Heart right ventricle (tissue), 16 donors: ENCODE measurements around the gene NAXE. TPM values are rescaled to one million over a fixed set of nuclear protein-coding genes. Genes with fewer than 3 reads are reported as not detected.
A peak's percentile ranks its signal among the peaks of the same experiment; 100 is the strongest.
"Not testable (repeated sequence)": the region's sequence is repeated elsewhere in the genome, so short reads cannot be mapped to it uniquely, and the experiment has no call there.

Source experiments
- ATAC-seq, 8 donors: fragments of 200-7000 bp; cut with Tn5 transposase; one replicate each; pipeline ENCODE4 v1.9.1; 2020; ENCODE audit warnings: mild to moderate bottlenecking in 8 of 8, moderate library complexity in 8 of 8, moderate number of reproducible peaks in 1 of 8
- DNase-seq, 2 donors: peaks; one replicate each; pipeline ENCODE4 v3.0.0-alpha.2; 2020
- H3K27ac ChIP-seq, 10 donors: fragments of 200-600 bp; sonication (generic) in 2 of 10; one replicate each; pipeline versions ENCODE4 v1.5.0 to v1.8.0; 2020 to 2022; ENCODE audit warnings: mild to moderate bottlenecking in 3 of 10
- H3K27me3 ChIP-seq, 7 donors: fragments of 200-600 bp; one replicate each; pipeline ENCODE4 v1.8.0; 2021 to 2022; ENCODE audit warnings: mild to moderate bottlenecking in 2 of 7
- H3K36me3 ChIP-seq, 9 donors: fragments of 200-600 bp; sonication (generic) in 1 of 9; one replicate each; pipeline versions ENCODE4 v1.5.0 to v1.8.0; 2020 to 2022; ENCODE audit warnings: mild to moderate bottlenecking in 2 of 9
- H3K4me1 ChIP-seq, 9 donors: fragments of 200-600 bp; sonication (generic) in 1 of 9; one replicate each; pipeline versions ENCODE4 v1.5.0 to v1.8.0; 2020 to 2022; ENCODE audit warnings: mild to moderate bottlenecking in 4 of 9
- H3K4me3 ChIP-seq, 10 donors: fragments of 200-600 bp; sonication (generic) in 2 of 10; one replicate each; pipeline versions ENCODE4 v1.5.0 to v1.8.0; 2020 to 2022; ENCODE audit warnings: mild to moderate bottlenecking in 7 of 10, moderate library complexity in 2 of 10
- H3K9me3 ChIP-seq, 11 donors: fragments of 200-600 bp in 10 of 11; sonication (generic) in 2 of 11; one replicate each; pipeline versions ENCODE4 v1.5.0 to v1.8.0; 2013 to 2022; ENCODE audit warnings: mild to moderate bottlenecking in 2 of 11, control low read depth in 1 of 11, moderate library complexity in 1 of 11
- CTCF ChIP-seq, 9 donors: fragments of 200-600 bp; sonication (generic) in 2 of 9; IDR thresholded peaks; one replicate each; pipeline versions ENCODE4 v1.5.0 to v1.8.0; 2021 to 2022; ENCODE audit warnings: antibody characterized with exemption in 9 of 9, mild to moderate bottlenecking in 5 of 9, moderate library complexity in 1 of 9
- WGBS, 2 donors: extraction: QIAGEN DNeasy Blood & Tissue Kit; methylation state at CpG; one replicate each; pipeline ENCODE4 v1.1.7; 2013; ENCODE audit warnings: inconsistent platforms in 1 of 2; 5-methylcytosine and 5-hydroxymethylcytosine counted together
- intact Hi-C, 10 donors: fragments of 100-400 bp; cut with DNase I; formaldehyde crosslinking; loops; one replicate each; pipeline versions ENCODE4 v1.11.1 to v1.14.2; 2022
- polyA plus RNA-seq, 2 donors: library from polyadenylated mRNA; stranded (reverse); fragments of 200-250 nt; gene quantifications; one replicate each; pipeline ENCODE4 v1.2.3, GENCODE V29; 2013
- total RNA-seq, 10 donors: library from RNA; stranded (reverse); fragmentation: NEBNext Ultra II Directional in 3 of 10; extraction: Animal tissue kit (Norgen Biotek cat#: 25700) in 3 of 10; gene quantifications; one replicate each; pipeline versions ENCODE4 v1.2.1 to v1.2.4, GENCODE V29; 2021 to 2023
- donor health status: Arrhythmogenic right ventricular cardiomyopathy.
- donor health status: ischemic (EF 13 %, LVEDD 7.1; RV severe dilation, severe dysfunction).
- donor health status: healthy with polysubstance abuse.
- donor health status: DM: no; HTN: yes; CAD: no.
- donor health status: DM: no; HTN: no; CAD: no.
- donor health status: ischemic (EF 25% LVEDD 6.9; RV normal size, moderate dysfunction).
- donor health status: ischemic (EF 25% LVEDD 5.7; RV mildly dilated, moderate dysfunction).
- donor health status: healthy.
- donor health status: DM: yes; HTN: yes; CAD: no.
- donor health status: Ischemic cardiomyopathy.
- donor health status: ischemic (EF 35%, LVEDD 5.7; RV mildly dilated, moderate dysfunction).
- donor health status: nonischemic (EF 11% LVEDD 7.7; RV severe dilation, severe dysfunction).
- donor health status: DM: yes; HTN: yes; CAD: no.
- donor health status: PGD.
- donor health status: ischemic (EF 29% LVEDD 5.4; RV normal size, mild dysfunction).
- donor health status: nonischemic (EF 23%, LVEDD 6.1; RV moderate dilation, normal function).

The NAXE gene
- total and polyA plus RNA-seq, 12 donors = 59.8 to 134 (median 108) TPM

DNA sequence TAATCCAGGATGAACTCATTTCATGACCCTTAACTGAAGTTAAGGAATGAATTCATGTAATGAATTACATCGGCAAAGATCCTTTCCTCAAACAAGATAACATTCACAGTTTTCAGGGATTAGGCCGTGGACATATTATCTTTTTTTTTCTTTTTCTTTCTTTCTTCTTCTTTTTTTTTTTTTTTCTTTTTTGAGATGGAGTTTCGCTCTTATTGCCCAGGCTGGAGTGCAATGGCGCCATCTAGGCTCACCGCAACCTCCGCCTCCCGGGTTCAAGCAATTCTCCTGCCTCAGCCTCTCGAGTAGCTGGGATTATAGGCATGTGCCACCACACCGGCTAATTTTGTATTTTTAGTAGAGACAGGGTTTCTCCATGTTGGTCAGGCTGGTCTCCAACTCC is 39.6 kb downstream of the NAXE start:
- WGBS, 2 donors = 50 to 55% methylated on average over 9 of the region's 9 CpGs
- ATAC-seq, H3K9me3 ChIP-seq, H3K36me3 ChIP-seq, H3K4me1 ChIP-seq, H3K27ac ChIP-seq, H3K4me3 ChIP-seq, DNase-seq: not testable (repeated sequence)
- TF ChIP-seq CTCF (IDR thresholded peaks at IDR 0.05) = peak in 1 of 9 donors; percentile 3
- peaks cover 0 to 97% (median 81%) of the 10 kb centered on the region in 7 donors for H3K27me3 ChIP-seq
- intact Hi-C loops = loop anchor here in 1 of 10 donors (10.0 kb wide), 1 partner anchor 64 kb away; no protein-coding TSS in a partner anchor

DNA sequence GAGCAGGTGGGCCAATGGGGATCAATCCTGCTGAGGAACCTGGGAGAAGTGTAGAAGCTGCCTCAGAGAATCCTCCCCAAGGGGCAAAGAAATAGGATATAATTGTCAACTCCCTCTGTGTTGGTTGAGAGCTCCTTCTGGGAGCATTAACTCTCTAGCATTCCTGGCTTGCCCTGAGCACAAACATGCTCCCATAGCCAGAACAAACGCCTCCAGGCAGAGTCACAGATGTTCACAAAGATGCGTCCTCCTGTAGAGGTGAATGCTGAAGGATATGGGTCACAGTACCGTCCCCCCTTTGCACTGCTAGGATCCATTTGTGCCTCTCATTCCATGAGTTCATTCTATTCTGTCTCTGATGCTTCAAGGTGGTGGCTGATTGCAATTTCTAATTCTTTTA is 40.8 kb downstream of the NAXE start:
- no peak for TF ChIP-seq CTCF (IDR thresholded peaks at IDR 0.05)
- no peaks in the 10 kb centered on the region for H3K4me1 ChIP-seq
- H3K27ac ChIP-seq = no peak overlapping the region
- no peaks in the 10 kb centered on the region for H3K9me3 ChIP-seq
- no peaks in the 10 kb centered on the region for H3K36me3 ChIP-seq
- H3K27me3 ChIP-seq = peaks cover 0 to 95% (median 72%) of the 10 kb centered on the region in 7 donors
- ATAC-seq (no peak), DNase-seq (no peak)
- WGBS, 2 donors = 67 to 69% methylated on average over 3 of the region's 3 CpGs
- intact Hi-C loops = loop anchor here in 1 of 10 donors (10.0 kb wide), 1 partner anchor 62 kb away; no protein-coding TSS in a partner anchor
- no peak overlapping the region for H3K4me3 ChIP-seq

- ATAC-seq = no peak
- DNase-seq = no peak
- TF ChIP-seq CTCF (IDR thresholded peaks at IDR 0.05) = no peak
- Histone ChIP-seq H3K4me3 (no peak overlapping the region), H3K27ac (no peak overlapping the region), H3K9me3 (no peaks in the 10 kb centered on the region), H3K4me1 (peaks cover 6 to 20% (median 15%) of the 10 kb centered on the region in 9 donors), H3K36me3 (no peaks in the 10 kb centered on the region), H3K27me3 (peaks cover 6 to 95% (median 82%) of the 10 kb centered on the region in 7 donors)
- intact Hi-C loops = loop anchor here in 1 of 10 donors (10.0 kb wide), 1 partner anchor 56 kb away; no protein-coding TSS in a partner anchor
- 55% methylated on average over 8 of the region's 8 CpGs for whole genome bisulfite sequencing, 2 donors
Measured at GRCh38 chr1:156638189-156638985, 46.8 kb downstream of the NAXE start.

DNA sequence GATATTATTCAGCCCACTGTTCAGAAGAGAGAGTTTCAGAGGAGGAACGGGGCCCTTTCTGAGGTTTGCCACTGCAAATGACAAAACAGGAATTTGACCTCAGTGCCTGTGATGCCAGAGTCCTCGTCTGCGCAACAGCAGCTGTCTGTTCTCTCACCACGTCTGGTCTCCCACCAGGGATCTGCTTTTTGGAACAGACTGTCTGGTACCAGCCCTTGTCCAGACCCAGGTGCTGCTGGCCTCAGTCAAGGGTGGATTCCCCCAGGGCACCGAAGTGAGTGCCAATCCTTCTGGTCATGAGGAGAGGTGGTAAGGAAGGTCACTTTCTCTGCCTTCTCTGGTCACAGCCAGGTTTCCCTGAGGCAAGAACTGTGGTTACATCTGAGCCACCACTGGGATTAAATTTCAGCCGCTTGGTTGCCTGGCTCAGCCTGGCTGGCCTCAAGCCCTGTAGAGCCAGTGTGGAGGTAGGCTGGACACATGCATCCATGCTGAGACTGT is 48.1 kb downstream of the NAXE start:
- intact Hi-C loops = loop anchor here in 1 of 10 donors (10.0 kb wide), 1 partner anchor 55 kb away; no protein-coding TSS in a partner anchor
- H3K9me3 ChIP-seq = no peaks in the 10 kb centered on the region
- no peak for TF ChIP-seq CTCF (IDR thresholded peaks at IDR 0.05)
- H3K4me3 ChIP-seq = no peak overlapping the region
- peaks cover 6 to 20% (median 15%) of the 10 kb centered on the region in 9 donors for H3K4me1 ChIP-seq
- peaks cover 6 to 96% (median 77%) of the 10 kb centered on the region in 7 donors for H3K27me3 ChIP-seq
- H3K27ac ChIP-seq = no peak overlapping the region
- 61 to 62% methylated on average over 6 of the region's 6 CpGs for WGBS, 2 donors
- no peak for ATAC-seq
- H3K36me3 ChIP-seq = no peaks in the 10 kb centered on the region
- no peak for DNase-seq
